ENCODE data around the gene TTI1.

TTI1 gene
- total RNA-seq = 19.4 to 37.5 (median 34.7) reads per million in 4 donors

DNA sequence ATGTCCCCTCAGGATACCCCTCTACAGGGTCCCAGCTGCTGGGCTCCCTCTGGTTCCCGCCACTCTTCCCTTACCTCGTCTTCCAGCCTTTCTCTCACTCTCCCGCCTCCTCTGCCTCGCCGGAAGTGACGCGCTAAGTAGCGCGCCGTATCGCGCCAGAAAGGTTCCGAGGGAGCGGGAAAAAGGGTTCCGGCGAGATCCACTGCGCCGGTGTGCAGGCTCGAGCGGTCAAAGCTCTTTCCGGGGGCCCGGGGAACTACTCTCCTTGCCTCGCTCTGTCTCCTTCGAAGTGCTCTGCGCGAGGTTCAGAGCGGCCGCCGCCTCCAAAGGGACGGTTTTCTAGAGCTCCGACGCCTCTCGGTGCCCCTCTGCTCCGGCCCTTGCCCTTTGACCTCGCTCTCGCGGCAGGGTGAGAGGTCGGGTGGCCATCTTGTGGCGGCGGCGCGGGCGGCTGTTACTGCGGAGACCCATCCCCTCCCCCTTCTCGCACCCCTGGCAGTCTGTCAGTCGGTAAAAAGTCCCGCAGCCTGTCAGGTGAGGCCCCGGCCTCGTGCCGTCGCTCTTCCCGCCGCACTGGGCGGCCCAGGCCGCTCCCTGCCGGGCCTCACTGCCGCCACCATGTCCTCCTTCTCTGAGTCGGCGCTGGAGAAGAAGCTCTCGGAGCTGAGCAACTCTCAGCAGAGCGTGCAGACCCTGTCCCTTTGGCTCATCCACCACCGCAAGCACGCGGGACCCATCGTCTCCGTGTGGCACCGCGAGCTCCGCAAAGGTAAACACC, at the start of gene TTI1, which contains the start of gene RPRD1B:
TSS of gene TTI1 (minus strand) at position 127 of the 778 bp plus-strand sequence. CDS start 19,640 bp downstream, outside the sequence.
TSS of gene RPRD1B (plus strand) at position 417 of the 778 bp plus-strand sequence. CDS start at position 619, 202 bp downstream.
- peak; percentile 66 to 92 (median 83) for DNase-seq

GRCh38 chr20:38082894-38083293, 49.6 kb upstream of the TTI1 start:
- DNase-seq = no peak

DNA sequence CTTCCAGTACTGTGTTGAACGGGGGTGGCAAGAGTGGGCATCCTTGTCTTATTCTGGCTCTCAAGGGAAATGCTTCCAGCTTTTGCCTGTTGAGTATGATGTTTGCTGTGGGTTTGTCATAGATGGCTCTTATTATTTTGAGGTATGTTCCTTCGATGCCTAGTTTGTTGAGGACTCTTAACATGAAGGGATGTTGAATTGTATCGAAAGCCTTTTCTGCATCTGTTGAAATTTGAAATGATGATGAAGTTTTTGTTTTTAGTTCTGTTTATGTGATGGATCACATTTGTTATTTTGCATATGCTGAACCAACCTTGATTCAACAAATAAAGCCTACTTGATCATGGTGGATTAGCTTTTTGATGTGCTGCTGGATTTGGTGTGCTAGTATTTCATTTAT, 48.3 kb upstream of the TTI1 start:
- no peak for DNase-seq

- DNase-seq = no peak
Measured at GRCh38 chr20:38079353-38079752, 46.1 kb upstream of the TTI1 start.

GRCh38 chr20:38078084-38078483, 44.8 kb upstream of the TTI1 start:
- DNase-seq = no peak

DNA sequence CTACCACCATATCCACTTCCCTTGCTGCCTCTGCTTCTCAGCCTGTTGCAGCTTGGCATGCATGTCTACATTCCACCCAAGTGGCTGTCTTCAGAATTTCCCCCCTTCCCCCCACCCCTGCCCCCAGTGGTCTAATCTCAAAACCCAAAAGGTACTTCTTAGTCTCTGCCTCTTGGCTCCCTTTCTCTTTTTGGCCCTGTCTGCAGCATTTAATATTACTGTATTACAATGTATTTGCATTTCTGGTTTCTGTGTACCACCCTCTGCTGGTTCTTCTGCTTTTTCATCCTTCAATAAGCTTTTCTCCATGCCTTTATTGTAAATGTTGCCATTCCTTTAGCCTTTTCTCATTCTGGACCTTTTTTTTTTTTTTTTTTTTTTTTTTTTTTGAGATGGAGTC, 43.3 kb upstream of the TTI1 start:
- DNase-seq = no peak

DNA sequence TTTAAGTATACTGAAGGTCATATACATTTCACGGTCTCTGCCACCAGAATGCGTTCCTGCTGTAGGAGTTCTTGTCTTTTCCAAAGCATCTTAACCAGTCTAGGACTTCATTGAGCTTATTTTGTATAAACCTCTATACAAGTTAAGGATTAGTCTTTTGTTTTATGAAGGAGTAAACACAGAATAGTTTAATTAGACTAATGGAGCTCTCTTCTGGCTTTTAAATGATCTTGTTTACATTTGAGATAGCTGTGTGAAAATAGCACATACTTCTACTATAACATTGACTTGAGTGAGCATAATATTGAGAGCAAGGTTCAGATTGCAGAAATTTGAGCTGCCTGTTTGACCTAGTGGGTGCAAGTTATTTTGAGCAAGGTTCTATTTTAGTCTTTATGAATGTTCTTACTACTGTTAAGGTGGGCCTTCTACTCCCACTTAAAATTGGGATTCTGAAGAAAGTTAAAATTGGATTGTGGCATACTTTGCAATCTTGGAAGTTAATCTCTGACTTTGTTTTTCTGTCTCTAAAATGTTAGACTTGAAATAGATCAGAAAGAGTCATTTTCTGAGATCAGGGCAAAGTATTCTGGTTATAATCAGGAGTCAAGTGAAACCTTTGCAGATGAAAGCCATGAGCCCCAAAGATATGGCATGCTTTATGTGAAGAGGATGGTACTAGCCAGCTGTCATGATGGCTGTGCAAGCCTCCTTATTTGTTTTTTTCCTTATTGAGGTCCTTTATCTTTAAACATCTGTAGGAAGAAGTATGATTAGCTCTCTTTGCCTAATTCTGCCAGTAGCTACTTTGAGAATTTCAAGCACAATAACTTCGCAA, 42.1 kb upstream of the TTI1 start:
- no peak for DNase-seq

GRCh38 chr20:38073307-38074071, 40.2 kb upstream of the TTI1 start:
- peak in 2 of 5 donors; percentile 20 to 40 for DNase-seq

DNA sequence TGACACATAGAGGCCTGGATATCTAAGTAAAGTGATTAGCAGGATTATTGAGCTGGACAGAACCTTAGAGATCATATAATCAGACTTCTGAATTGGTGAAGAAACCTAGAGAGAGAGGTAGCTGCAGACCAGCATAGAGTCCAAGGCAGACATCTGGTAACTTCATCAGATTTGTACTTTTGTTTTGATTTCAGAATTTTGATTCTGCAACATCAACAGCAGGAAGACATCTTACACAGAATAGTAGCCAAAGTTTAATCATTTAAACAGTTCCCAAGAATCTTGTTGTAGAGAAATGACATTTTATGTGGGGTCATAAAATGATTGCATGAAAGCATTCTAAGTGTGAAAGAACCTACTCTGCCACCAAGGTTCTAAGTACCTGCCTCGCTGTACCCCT, 39.6 kb upstream of the TTI1 start:
- DNase-seq = no peak

DNA sequence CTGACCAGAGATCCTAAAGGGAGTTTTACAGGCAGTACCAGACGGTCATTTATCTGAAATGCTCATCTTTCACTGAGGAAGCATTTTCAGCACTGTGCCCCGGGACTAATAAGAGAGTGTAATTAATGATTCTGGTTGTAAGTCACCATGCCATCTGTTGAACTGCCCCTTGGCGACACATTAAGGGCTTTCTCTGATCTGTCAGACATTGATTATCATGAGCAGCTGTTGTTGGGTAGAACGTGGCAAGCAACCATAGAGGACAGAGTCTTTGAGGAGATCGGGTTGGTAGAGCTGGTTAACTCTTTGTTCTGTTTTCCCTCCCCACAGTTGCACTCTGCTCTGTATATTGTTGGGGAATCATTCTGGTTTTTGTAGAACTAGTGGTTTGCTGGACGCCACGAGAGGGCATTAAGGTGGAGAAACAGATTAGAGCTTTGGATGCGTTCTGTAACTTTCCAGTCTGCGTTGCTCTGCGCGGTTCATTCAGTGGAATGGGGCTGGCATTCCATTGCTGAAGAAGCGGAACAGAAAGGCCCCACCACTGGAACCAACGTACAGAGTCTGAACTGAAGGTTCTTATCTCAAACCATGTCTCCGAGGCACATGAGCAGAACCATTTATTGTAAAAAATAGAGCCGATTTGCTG, 34.6 kb upstream of the TTI1 start:
- no peak for DNase-seq

DNA sequence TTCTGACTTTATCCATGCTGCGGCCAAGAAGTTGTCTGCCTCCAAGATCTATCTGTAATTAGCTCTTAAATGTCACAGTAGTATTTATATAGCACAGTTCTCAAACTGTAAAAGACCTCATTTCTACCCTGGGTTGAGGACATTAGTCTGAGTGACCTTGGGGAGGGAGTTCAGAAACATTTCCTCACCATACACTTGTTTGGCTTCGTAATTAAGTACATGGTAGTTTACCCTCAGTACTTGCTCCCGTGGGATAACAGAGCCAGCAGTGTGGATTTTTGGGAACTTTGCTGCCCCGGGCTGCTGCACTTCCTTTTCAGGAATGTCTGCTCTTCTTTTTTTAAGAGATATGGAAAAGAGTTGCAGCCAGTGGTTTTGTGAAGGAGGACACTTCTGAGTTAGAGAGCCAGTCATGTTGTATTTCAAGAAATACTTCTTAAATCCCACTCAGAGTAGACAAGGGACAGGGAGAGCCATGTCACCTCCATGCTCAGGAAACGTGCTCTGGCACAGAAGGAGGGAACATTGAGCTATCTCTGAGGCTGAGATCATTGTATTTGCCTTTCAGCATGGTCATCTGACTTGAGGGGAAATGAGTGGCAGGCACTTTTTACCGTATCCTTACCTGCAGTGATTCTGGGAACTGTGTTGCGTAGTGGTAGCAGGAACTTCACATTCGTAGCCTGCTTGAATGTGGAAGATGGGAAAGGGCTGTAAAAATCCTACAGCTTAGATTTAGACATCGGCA, 33.9 kb upstream of the TTI1 start:
- DNase-seq = no peak

DNA sequence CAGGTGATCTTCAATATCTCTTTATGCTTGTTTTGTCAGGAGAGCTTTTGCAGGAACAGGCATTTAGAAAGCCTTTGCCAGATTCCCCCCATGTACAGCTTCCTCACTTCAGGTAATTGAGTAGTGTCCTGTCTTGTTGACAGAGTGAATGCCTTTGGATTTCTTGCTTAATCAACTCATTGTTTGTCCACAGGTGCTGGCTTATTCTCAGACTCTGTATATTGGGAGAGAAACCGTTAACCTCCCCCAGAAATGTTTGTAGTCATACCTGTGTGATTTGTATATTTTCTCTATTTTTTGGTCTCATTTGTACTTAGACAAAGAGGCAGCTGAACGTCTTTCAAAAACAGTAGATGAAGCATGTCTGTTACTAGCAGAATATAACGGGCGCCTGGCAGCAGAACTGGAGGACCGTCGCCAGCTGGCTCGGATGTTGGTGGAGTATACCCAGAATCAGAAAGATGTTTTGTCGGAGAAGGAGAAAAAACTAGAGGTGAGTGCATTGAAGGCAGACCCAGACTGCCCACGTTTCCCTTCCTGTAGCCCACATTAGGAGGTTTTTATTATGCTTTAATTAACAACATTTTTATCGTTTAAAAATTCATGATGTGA, 32.6 kb upstream of the TTI1 start:
- DNase-seq = no peak

- DNase-seq = no peak
Measured at GRCh38 chr20:38063911-38064530, 30.8 kb upstream of the TTI1 start.

DNA sequence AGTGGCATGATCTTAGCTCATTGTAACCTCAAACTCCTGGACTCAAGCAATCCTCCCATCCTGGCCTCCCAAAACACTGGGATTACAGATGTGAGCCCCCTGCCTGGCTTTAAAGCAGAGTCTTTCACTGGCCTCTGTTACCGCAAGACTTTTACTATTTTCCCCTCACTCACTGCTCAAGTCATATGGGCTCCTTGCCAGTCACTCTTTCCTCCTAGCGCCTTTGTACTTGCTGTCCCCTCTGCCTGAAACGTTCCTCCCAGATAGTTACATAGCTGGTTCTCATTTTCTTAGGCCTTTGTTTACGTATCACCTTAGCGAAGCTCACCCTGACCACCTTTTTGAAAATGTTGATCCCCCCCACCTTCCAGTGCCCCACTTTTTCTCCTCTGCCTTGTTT, 29.6 kb upstream of the TTI1 start:
- DNase-seq = no peak

DNA sequence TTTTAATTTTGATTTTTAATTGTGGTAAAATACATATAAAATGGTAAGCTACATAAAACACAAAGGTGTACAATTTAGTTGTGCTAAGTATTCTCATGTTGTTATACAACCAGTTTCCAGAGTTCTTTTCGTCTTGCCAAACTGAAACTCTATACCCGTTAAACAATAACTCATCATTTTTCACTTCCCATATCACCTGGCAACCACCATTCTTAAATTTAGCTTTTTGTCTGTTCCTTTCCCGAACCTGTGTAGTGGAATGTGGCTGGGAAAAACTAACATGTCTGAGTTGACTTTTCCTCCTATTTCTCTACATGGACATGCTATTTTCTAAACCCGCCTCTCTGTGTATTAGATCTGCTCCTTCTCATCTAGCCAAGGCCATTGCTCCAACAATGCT, 27.9 kb upstream of the TTI1 start:
- DNase-seq = no peak

DNA sequence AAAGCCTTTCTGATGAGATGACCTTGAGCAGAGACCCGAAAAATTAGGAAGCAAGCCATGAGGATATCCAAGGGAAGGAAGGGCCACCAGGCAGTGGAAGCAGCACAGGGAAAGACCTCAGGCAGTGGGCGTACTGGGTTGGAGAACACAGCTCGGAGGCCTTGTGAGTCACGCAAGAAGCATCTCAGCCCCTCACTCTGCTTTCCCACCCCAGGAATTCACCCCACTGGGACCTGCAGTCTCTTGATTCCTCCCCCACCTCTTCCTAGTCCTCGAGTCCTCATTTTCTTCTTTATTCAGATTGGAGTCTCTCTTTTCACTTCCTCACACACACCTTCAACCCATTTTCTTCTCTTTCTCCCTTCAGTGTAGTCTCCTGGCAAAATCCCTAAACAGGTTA, 27.3 kb upstream of the TTI1 start:
- DNase-seq = no peak

DNA sequence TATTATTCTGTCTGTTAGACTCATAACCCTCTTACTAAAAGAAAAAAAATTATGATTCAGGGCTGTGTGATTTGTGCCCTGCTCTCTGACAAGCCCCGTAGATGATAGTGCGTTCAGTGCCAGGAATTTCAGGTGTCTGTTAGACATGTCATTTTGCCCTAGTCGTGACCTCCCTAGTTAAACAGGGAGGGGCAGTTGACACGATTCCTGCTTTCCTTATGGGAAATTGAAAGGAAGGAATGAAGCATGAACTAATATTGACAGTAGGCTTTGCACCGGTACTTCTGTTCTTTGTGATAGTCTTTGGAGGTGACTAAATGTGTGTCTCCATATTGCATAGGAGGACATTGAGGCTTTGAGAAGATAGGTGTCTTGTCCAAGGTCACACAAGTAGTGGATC, 26.6 kb upstream of the TTI1 start:
- DNase-seq = no peak

GRCh38 chr20:38057351-38057972, 24.2 kb upstream of the TTI1 start:
- DNase-seq = peak; percentile 59 to 76 (median 60)

- DNase-seq = no peak
Measured at GRCh38 chr20:38055848-38056247, 22.6 kb upstream of the TTI1 start.

DNA sequence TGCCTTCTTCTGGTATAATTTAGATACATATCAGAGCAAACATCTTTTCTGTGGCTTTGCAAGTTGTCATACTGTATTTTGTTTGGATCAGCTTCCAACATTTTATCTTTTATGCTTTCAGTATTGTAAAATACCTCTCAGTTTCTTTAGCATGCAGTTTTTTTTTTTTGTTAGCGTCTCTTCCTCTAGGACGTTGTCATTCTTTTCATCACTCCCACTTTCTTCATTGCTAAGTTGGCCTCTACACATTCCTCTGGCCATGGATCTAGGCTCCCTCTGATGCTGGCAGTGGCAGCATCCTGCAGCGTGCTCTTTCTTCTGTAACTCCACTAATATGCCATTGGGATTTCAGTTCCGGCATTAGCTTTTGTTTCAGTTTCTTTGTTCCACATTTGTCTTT, 22.0 kb upstream of the TTI1 start:
- DNase-seq = no peak

Measured in T-helper 1 cell (primary cell).